CD4-positive, alpha-beta T cell treated with Interferon alpha-2 for 1 hour (primary cell): Measurements from ENCODE around the gene NSD1.

Experiments used
- DNase-seq, 2 donors: peaks; one replicate each; pipeline ENCODE4 v3.0.0-alpha.2; 2020 to 2022

NSD1 gene

GRCh38 chr5:177133096-177133852 lies at the start of gene NSD1:
TSS of gene NSD1 (plus strand) at chr5:177133773. CDS start at chr5:177135104, 1,331 bp downstream.
- peak; percentile 92 to 94 for DNase-seq

DNA sequence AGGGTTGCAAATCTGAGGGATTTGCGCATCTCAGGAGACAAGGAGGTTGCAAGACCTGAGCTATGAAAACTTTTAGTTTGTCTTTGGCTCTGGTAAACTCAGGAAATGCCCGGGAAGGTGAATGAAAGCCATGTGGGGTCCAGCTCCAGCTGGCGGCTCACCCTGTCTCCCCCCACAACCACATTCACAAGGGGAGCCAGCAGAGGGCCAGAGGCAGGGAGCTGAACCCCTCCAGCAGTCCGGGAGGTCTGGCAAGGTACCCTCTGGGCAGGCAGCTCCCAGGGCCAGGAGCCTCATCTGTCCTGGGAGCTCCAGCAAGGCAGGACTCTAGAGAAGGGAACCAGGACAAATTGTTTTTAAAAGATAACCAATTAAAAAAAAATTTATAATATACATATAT lies 49.4 kb upstream of the NSD1 start:
- DNase-seq = no peak

DNA sequence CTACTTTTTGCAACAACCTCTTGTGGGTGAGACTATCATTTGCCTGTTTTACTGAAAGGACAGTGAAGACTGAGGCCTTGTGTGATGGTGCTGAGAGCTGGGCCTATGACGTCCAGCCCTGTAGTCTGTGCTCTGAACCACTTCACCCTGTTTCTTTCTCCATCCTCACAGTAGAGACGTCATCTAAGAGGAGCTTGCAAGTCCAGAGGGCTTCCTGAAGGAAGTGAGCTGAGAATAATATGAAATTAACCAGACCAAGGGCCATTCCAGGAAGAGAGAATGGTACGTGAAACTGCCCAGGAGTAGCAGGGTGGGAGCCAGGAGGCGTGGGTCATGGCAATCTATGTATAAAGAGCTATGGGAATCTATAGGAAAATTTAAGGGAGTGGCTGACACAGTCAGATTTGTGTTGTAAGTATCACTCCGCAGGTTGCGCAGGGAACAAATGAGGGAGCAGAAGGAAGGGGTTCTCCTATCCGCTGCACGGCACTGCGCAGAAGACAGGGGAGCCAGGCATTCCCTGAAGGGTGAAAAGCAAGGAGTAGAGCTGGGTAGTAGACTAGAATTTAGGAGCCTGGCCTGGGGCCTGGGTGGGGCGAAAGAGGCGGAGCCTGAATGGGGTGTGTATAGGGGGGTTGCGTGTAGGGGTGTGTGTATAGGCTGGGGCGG lies 47.5 kb upstream of the NSD1 start:
- no peak for DNase-seq

DNA sequence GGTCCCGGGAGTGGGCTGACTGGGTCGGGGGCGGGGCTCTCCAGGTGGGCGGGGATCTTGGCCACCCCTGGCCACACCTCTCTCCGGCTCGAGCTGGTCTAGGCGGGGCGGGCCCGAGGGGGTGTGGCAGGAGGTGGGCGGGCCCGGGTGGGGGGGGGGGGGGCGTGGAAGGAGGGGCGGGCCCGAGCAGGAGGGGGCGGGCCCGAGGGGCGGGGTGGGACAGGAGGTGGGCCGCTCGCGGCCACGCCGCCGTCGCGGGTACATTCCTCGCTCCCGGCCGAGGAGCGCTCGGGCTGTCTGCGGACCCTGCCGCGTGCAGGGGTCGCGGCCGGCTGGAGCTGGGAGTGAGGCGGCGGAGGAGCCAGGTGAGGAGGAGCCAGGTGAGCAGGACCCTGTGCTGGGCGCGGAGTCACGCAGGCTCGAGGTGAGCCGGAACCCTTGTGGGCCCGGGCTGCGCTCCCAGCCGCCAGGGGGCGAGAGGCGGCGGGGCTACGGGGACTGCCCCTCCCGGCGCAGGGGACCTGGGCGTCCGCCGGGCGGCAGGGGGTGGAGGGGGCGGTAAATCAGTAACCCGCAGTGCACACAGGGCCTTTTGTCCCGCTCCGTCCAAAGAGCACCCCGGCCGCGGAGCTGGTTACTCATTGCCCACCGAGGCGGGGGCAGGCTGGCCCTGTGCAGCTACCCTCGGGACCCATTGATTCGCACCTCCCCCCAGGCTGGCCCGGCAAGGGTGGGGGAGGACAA lies 46.7 kb upstream of the NSD1 start, which contains the start of gene FGFR4:
TSS of gene FGFR4 (plus strand) at position 262 of the 744 bp plus-strand sequence. CDS start 2,688 bp downstream, outside the sequence.
- DNase-seq = peak; percentile 65 to 74

DNA sequence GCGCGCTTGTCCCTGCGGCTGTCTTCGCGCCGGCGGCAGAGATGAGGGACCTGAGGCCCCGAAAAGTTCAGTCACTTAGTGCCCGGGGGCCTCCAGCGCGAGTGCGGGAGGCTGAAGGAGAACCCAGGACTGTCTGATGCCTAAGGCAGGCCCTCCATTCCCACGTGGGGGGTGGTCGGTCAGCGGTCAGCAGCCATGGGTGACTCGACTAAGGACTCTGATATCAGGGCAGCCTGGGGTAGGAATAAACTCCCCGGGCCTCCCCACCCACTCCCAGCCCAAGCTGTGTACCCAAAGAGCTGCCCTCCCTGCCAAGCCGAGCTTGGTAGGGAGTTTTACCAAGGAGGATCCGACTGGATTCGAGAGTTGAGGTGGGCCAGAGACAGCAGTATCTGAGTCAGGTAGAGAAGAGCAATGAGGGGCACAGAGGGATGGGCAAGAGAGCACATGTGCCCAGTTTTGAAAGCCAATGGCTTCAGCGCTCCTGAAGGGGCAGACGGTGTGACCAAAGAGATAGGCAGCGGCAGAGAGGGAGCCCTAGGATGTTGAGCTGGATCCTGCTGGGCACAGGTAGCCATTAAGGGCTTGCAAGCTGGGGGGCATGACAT lies 46.1 kb upstream of the NSD1 start:
- no peak for DNase-seq

GRCh38 chr5:177089127-177089526 lies 44.4 kb upstream of the NSD1 start:
- no peak for DNase-seq

DNA sequence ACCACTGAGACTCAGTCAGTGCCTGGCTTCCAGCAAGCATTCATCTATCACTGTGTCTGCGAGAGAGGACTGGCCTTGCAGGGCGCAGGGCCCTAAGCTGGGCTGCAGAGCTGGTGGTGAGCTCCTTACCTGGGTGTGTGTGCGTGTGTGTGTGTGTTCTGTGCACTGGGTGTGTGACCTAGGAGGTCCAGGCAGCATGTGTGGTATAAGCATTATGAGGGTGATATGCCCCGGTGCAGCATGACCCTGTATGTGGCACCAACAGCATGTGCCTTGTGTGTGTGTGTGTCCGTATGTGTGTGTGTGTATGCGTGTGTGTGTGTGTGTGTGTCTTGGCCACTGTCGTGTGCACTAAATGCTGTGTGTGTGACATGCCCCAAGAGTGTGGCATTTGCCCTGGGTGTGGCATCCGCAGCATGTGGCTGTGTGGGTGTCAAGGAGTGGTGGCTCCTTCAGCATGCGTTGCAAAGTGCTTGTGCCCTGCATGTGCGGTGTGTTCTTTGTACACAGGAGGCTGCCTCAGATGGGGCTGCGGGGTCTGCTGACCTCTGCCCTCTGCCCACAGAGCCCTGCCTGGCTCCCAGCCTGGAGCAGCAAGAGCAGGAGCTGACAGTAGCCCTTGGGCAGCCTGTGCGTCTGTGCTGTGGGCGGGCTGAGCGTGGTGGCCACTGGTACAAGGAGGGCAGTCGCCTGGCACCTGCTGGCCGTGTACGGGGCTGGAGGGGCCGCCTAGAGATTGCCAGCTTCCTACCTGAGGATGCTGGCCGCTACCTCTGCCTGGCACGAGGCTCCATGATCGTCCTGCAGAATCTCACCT lies 43.5 kb upstream of the NSD1 start:
- no peak for DNase-seq

DNA sequence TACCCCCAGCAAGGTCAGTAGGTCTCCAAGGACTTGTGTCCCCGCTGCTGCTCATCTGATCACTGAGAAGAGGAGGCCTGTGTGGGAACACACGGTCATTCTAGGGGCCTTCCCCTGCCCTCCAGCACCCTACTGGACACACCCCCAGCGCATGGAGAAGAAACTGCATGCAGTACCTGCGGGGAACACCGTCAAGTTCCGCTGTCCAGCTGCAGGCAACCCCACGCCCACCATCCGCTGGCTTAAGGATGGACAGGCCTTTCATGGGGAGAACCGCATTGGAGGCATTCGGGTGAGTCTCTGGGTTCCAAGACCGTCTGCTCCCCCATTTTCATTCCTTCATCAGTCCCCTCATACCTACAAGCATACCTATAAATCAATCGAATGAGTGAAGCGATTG lies 42.8 kb upstream of the NSD1 start:
- DNase-seq = no peak

GRCh38 chr5:177091232-177091631 lies 42.3 kb upstream of the NSD1 start:
- no peak for DNase-seq

DNA sequence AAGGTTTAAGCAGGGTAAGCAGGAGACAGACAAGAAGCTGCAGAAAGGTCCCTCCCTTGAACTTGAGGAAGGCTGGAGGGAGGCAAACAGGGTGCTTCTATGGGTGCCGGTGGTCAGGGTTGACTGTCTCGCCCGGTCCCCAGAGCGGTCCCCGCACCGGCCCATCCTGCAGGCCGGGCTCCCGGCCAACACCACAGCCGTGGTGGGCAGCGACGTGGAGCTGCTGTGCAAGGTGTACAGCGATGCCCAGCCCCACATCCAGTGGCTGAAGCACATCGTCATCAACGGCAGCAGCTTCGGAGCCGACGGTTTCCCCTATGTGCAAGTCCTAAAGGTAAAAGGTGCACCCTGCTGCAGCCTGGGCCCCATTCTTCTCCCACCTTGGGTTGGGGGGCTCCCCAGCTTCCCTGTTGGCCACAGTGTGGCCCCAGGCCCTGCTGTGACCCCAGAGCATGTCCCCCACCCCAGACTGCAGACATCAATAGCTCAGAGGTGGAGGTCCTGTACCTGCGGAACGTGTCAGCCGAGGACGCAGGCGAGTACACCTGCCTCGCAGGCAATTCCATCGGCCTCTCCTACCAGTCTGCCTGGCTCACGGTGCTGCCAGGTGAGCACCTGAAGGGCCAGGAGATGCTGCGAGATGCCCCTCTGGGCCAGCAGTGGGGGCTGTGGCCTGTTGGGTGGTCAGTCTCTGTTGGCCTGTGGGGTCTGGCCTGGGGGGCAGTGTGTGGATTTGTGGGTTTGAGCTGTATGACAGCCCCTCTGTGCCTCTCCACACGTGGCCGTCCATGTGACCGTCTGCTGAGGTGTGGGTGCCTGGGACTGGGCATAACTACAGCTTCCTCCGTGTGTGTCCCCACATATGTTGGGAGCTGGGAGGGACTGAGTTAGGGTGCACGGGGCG lies 41.1 kb upstream of the NSD1 start:
- DNase-seq = no peak

- DNase-seq = no peak
Measured at GRCh38 chr5:177093082-177093712, 40.4 kb upstream of the NSD1 start.

- no peak for DNase-seq
Measured at GRCh38 chr5:177093803-177094202, 39.8 kb upstream of the NSD1 start.

DNA sequence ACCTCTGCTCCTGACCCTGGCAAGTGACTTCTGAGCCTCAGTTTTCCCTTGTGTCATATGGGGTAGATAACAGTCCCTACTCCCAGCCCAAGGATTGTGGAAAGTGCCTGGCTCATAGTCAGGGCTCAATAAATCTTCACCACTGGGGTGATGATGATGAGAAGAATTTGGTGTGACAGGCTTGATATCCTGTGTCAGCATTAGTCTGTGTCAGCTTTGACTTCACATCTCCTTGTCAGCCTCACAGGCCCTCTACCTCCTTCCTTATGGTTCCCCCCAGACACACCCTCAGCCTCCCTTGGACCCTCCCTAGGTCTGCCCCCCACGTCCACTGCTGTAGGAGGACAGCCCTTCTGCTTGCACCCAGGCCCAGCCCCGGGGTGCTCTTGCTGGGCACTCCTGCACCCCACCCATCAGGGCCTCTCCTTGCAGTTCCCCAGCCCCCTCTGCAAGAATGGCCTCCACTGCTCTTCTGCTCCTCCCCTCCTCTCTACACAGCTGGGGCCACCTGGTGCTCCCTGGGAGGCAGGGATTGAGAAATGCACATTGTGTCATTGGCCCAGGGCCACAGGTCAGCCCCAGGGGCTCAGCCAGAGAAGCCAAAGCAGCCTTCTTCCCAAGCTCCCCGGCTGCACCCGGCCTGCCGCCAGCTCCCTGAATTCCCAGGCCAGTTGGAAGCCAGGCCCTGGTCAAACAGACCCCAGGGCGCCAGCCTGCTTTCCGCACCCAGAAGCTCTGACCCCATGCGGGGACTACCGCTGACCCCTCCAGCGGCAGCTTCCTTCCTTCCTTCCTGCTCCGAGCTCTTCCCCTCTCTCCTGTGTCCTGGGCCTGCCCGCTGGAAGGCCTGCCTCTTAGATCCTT lies 39.1 kb upstream of the NSD1 start:
- DNase-seq = no peak

GRCh38 chr5:177095088-177095669 lies 38.4 kb upstream of the NSD1 start:
- no peak for DNase-seq

GRCh38 chr5:177096162-177097015 lies 37.2 kb upstream of the NSD1 start:
- no peak for DNase-seq

DNA sequence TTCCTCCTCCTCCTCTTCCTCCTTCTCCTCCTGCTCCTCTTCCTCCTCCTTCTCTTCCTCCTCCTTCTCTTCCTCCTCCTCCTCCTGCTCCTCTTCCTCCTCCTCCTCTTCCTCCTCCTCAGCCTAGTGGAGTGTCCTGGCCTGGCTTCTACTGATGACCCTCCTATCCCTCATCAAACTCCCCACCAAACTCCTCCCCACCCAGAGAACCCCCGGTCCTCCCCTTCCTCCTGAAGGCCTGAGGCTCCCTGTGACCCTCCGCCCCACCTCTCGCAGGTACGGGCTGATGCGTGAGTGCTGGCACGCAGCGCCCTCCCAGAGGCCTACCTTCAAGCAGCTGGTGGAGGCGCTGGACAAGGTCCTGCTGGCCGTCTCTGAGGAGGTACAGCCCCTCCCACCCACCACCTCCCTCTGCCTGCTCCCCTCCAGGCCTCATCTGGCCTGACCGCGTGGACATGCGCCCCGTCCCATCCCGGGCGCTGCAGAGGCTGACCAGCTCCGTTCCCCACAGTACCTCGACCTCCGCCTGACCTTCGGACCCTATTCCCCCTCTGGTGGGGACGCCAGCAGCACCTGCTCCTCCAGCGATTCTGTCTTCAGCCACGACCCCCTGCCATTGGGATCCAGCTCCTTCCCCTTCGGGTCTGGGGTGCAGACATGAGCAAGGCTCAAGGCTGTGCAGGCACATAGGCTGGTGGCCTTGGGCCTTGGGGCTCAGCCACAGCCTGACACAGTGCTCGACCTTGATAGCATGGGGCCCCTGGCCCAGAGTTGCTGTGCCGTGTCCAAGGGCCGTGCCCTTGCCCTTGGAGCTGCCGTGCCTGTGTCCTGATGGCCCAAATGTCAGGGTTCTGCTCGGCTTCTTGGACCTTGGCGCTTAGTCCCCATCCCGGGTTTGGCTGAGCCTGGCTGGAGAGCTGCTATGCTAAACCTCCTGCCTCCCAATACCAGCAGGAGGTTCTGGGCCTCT lies 36.3 kb upstream of the NSD1 start:
- no peak for DNase-seq

DNA sequence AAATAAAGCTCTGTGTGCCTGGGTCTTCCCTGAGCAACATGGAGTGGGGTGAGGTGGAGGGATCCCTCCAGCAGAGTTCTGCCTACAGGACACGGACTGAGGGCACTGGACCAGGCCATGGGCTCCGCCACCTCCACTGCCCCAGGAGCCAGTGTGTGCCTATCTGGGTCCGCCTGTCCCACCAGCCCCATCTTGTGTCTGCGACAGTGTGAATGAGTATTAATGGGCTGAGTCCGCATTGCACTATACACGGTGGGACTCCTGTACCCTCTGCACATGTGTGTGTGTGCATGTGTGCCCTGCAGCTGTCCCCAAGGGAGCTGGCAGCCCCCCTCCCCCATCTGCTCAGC lies 35.5 kb upstream of the NSD1 start:
- no peak for DNase-seq
